ENCODE results near the gene EPHA6.
A peak's percentile ranks its signal among the peaks of the same experiment; 100 is the strongest.

The EPHA6 gene

DNA sequence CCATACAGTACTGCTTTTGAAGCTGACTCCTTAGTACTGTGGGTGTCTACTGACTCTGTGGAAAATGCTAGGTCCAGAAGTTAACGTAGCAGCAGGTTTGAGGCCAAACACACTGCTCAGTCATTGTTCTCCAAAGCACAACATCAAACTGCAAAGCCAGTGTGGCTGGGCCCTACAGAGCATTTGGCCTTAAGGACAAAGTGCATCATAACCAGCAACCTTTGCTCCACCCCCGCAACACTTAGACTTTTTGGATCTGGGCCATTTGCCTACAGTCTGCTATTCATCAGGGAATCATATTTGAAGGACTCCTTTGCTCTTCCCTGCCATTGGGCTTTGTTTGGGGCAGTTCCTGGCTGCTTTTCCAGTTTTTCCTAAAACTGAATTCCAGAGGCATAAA, 907.1 kb downstream of the EPHA6 start:
- no peak for TF ChIP-seq ZNF274 (IDR thresholded peaks at IDR 0.05; ENCODE audit: low read depth, low read length)
- H3K4me3 ChIP-seq (ENCODE audit: low read length), result no peak overlapping the region

- TF ChIP-seq ZNF274 (IDR thresholded peaks at IDR 0.05; ENCODE audit: low read depth, low read length), result no peak
- no peak overlapping the region for H3K4me3 ChIP-seq (ENCODE audit: low read length)
Measured at GRCh38 chr3:97736928-97737327, 922.5 kb downstream of the EPHA6 start.

DNA sequence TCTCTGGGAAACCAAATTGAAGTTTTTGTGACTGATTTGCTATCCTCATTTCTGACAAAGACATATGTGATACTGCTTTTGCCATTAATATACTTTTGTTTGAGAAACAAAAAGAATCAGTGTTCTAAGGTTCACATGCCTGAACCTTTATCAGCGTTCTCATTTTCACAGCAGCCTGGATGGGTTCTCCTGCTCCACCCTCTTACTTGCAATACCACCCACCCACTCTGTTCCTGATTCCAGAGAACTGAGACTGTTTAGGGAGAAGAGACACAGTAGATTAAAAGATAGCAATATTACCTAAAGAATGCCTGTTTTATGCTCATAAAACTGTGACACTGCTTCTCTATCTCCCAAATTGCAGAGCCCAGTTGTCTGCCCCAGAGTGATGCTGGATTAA, 924.4 kb downstream of the EPHA6 start:
- no peak for TF ChIP-seq ZNF274 (IDR thresholded peaks at IDR 0.05; ENCODE audit: low read depth, low read length)
- H3K4me3 ChIP-seq (ENCODE audit: low read length), result no peak overlapping the region

DNA sequence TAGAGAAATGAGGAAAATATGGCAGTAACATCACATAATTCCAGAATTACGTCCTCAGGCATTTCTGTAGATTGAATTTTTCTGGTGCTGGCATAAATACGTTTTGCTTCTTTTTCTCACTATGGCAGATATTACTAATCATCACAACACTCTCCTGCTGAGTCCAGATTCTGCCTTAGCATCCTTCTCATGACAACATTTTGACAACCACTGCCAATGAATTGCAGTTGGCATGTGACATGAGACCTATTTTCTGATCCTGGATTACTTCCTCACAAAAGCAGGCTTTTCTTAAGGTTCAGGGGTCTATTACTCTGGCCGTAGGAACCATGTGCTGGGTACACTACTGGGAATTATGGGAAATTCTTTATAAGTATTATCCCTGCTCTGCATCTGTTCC, 927.6 kb downstream of the EPHA6 start:
- no peak overlapping the region for H3K4me3 ChIP-seq (ENCODE audit: low read length)
- TF ChIP-seq ZNF274 (IDR thresholded peaks at IDR 0.05; ENCODE audit: low read depth, low read length), result no peak

GRCh38 chr3:97744289-97744688, 929.9 kb downstream of the EPHA6 start:
- H3K4me3 ChIP-seq (ENCODE audit: low read length), result no peak overlapping the region
- no peak for TF ChIP-seq ZNF274 (IDR thresholded peaks at IDR 0.05; ENCODE audit: low read depth, low read length)

GRCh38 chr3:97763586-97764406, 949.4 kb downstream of the EPHA6 start:
- TF ChIP-seq ZNF274 (IDR thresholded peaks at IDR 0.05; ENCODE audit: low read depth, low read length), result no peak
- H3K4me3 ChIP-seq (ENCODE audit: low read length), result peak overlapping the region; percentile 89

DNA sequence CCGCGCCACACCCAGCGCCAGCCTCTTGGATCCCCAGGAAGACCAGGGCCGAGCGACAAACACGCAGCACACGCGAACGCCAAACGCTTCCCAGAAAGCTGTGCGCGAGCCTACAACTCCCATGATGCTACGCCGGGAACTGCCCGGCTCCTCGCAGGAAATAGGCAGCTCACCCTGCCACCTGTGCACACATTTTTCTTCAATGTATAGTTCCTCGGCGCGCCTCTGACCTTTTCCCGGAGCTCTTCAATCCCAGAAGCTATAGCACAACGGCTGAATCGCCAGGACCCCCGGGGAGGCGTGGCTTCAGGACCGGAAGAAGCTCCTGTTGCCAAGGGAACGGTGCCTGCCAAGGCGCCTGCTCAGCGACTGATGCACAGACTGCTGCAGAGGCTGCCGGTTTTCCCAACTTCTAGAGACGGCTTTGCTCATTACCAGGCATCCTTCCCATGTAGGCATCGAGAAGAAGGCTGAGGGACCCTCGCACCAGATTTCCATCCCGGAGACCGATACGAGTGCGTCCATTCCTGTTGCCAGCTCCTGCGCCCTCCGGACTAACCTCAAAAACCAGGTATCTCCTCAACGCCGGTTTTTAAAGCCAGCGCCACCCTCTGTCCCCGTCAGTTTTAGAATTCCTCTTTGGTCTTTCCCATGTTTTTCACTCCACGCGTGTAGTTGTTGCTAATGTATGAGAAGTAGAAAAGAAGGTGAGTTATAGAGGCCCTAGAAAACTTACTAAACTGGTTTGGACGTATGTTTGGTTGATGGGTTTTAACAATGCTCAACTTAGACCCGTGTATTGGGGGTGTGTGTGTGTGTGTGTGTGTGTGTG, 950.2 kb downstream of the EPHA6 start, which contains the start of gene ARL6:
Gene ARL6 (plus strand): TSS at position 352 of the 832 bp plus-strand sequence. CDS start 3,350 bp downstream, outside the sequence.
- TF ChIP-seq ZNF274 (IDR thresholded peaks at IDR 0.05; ENCODE audit: low read depth, low read length), result no peak
- peak within 1 kb of the TSS; percentile 89 for H3K4me3 ChIP-seq (ENCODE audit: low read length)

- no peak overlapping the region for H3K4me3 ChIP-seq (ENCODE audit: low read length)
Measured at GRCh38 chr3:97765336-97765735, 950.9 kb downstream of the EPHA6 start.

DNA sequence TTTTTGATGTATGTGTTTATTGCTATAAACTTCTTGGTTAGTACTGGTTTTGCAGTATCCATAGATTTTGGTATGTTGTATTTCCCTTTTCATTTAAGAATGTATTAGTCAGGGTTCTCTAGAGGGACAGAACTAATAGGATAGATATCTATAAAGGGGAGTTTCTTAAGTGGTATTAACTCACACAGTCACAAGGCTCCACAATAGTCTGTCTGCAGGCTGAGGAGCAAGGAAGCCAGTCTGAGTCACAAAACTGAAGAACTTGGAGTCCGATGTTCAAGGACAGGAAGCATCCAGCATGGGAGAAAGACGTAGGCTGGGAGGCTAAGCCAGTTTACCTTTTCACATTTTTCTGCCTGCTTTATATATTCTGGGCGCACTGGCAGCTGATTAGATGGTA, 958.5 kb downstream of the EPHA6 start:
- no peak overlapping the region for H3K4me3 ChIP-seq (ENCODE audit: low read length)
- no peak for TF ChIP-seq ZNF274 (IDR thresholded peaks at IDR 0.05; ENCODE audit: low read depth, low read length)

More at GRCh38 chr3:97765336-97765735, 950.9 kb downstream of the EPHA6 start:
- TF ChIP-seq ZNF274 (IDR thresholded peaks at IDR 0.05; ENCODE audit: low read depth, low read length), result no peak

- H3K4me3 ChIP-seq (ENCODE audit: low read length), result no peak overlapping the region
- no peak for TF ChIP-seq ZNF274 (IDR thresholded peaks at IDR 0.05; ENCODE audit: low read depth, low read length)
Measured at GRCh38 chr3:97778152-97778551, 963.8 kb downstream of the EPHA6 start.

- TF ChIP-seq ZNF274 (IDR thresholded peaks at IDR 0.05; ENCODE audit: low read depth, low read length), result no peak
- H3K4me3 ChIP-seq (ENCODE audit: low read length), result no peak overlapping the region
Measured at GRCh38 chr3:97793420-97794019, 979.1 kb downstream of the EPHA6 start.

GRCh38 chr3:97795951-97796350, 981.6 kb downstream of the EPHA6 start:
- TF ChIP-seq ZNF274 (IDR thresholded peaks at IDR 0.05; ENCODE audit: low read depth, low read length), result no peak
- no peak overlapping the region for H3K4me3 ChIP-seq (ENCODE audit: low read length)

Measured in GM08714 (cell line).